ENCODE data around the gene RNF224. TPM values are rescaled to one million over a fixed set of nuclear protein-coding genes. Genes with fewer than 3 reads are reported as not detected.
"Not testable (repeated sequence)": the region's sequence is repeated elsewhere in the genome, so short reads cannot be mapped to it uniquely, and the experiment has no call there.

RNF224 gene
- total RNA-seq, 4 donors from 2014 or later: 0.34 to 2.0 (median 1.1) TPM

DNA sequence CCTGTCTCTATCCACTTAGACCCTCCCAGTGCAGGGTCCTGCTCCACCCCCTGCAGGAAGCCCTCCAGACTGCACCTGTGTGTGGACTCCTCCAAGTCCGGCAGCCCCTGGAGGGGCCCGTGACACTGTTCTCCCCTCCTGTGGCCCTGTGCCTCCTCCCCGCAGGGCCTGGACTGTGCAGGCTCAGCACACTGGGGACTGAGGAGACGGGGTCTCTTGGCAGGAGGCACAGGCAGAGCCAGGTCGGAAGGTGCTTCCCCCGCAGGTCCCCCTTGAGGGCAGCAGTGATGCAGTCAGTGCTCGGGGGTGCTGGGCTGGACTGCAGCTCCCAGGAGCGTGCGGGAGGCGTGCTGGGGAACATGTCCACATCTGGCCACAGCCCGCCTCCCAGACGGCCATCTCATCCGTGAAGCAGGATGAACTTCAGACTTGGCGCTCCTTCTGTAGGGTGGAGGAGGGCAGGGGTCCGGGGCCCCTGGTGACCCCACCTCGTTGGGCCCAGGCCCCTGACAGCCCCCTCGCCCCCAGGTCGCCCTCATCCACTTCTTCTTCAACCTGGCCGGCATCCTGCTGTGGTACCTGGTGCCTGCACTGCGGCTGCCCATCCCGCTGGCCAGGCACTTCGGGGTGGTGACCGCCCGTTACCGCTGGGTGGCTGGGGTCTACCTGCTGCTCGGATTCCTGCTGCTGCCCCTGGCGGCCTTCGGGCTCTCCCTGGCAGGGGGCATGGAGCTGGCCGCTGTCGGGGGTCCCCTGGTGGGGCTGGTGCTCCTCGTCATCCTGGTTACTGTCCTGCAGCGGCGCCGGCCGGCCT lies 8.3 kb downstream of the RNF224 start:
- peak overlapping the region; percentile 2 for H3K4me3 ChIP-seq
- no peaks in the 10 kb centered on the region for H3K36me3 ChIP-seq
- no peak for DNase-seq (ENCODE audit: low spot score in 2 of 2)
- H3K9me3 ChIP-seq: no peaks in the 10 kb centered on the region
- TF ChIP-seq, protein P1, sequence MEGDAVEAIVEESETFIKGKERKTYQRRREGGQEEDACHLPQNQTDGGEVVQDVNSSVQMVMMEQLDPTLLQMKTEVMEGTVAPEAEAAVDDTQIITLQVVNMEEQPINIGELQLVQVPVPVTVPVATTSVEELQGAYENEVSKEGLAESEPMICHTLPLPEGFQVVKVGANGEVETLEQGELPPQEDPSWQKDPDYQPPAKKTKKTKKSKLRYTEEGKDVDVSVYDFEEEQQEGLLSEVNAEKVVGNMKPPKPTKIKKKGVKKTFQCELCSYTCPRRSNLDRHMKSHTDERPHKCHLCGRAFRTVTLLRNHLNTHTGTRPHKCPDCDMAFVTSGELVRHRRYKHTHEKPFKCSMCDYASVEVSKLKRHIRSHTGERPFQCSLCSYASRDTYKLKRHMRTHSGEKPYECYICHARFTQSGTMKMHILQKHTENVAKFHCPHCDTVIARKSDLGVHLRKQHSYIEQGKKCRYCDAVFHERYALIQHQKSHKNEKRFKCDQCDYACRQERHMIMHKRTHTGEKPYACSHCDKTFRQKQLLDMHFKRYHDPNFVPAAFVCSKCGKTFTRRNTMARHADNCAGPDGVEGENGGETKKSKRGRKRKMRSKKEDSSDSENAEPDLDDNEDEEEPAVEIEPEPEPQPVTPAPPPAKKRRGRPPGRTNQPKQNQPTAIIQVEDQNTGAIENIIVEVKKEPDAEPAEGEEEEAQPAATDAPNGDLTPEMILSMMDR (IDR thresholded peaks at IDR 0.05): no peak
- no peak for TF ChIP-seq POLR2A (IDR thresholded peaks at IDR 0.05)
- no peak for TF ChIP-seq POLR2AphosphoS5 (IDR thresholded peaks at IDR 0.05)
- TF ChIP-seq EP300 (IDR thresholded peaks at IDR 0.05): no peak
- H3K27me3 ChIP-seq: peaks cover 54% of the 10 kb centered on the region
- no peak overlapping the region for H3K27ac ChIP-seq
- peaks cover 45% of the 10 kb centered on the region for H3K4me1 ChIP-seq
- WGBS: 62% methylated on average over 12 of the region's 35 CpGs

DNA sequence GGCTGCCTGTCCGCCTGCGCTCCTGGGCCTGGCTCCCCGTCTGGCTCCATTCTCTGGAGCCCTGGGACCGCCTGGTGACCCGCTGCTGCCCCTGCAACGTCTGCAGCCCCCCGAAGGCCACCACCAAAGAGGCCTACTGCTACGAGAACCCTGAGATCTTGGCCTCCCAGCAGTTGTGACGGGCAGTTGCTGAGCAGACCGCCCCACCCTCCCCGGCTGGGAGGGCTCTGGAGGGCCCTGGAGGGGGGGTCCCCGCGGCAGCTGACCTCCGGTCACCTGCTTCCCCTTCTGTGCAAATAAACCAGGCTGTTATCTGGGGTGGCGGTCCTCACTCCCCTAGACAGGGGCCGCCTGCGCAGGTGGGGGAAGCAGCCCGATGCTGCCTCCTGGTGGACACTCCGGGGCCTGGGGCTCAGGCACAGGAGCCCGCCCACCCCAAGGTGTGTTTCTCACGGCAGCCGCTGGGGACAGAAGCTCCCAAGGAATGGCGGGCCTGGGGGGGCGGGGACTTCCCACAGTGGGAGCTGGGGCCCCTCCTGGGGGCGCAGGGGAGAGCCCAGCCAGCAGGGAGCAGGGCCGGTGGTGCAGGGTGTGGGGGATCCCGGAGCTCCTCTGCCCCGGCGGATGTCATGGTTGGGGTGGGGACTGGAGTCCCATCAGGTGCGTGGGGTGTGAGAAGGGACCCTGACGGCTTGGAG lies 9.1 kb downstream of the RNF224 start:
- Histone ChIP-seq H3K9me3 (no peaks in the 10 kb centered on the region), H3K27ac (peak overlapping the region; percentile 78), H3K4me1 (peaks cover 45% of the 10 kb centered on the region), H3K36me3 (no peaks in the 10 kb centered on the region), H3K27me3 (peaks cover 47% of the 10 kb centered on the region), H3K4me3 (peak overlapping the region; percentile 24)
- TF ChIP-seq, protein P1 (IDR thresholded peaks at IDR 0.05): peak; percentile 96 to 100
- TF ChIP-seq POLR2AphosphoS5 (IDR thresholded peaks at IDR 0.05) (no peak), POLR2A (IDR thresholded peaks at IDR 0.05) (no peak)
- 21% methylated on average over 14 of the region's 31 CpGs for WGBS
- peak; percentile 93 to 94 for DNase-seq (ENCODE audit: low spot score in 2 of 2)

DNA sequence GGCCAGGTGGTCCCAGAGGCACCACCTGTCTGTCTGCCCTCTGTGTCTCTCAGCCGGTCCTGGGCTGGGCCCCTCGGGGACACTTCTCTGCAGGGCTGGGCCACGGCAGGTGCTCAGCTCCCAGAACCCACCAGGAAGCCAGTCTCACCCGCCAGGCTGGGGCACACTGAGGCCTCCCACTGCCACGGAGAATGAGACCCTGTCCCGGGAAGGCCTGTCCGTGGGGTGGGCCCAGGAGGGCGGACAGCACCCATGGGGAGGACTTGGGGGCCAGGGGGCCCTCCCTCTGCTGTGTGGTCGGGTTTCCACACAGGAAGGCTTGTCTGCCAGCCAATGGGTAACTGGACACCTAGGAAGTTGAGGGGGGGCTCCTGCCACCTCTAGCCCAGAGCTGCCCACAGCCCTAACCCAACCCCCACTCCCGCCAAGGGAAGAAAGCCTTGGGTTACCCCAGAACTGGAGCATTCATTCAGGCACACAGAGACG lies 9.7 kb downstream of the RNF224 start:
- peaks cover 41% of the 10 kb centered on the region for H3K27me3 ChIP-seq
- TF ChIP-seq, protein P1 (IDR thresholded peaks at IDR 0.05): no peak
- TF ChIP-seq POLR2A (IDR thresholded peaks at IDR 0.05) (no peak), EP300 (IDR thresholded peaks at IDR 0.05) (no peak), POLR2AphosphoS5 (IDR thresholded peaks at IDR 0.05) (no peak)
- peak overlapping the region; percentile 24 for H3K4me3 ChIP-seq
- peaks cover under 1% of the 10 kb centered on the region for H3K36me3 ChIP-seq
- H3K4me1 ChIP-seq: peaks cover 48% of the 10 kb centered on the region
- 32% methylated on average over 9 of the region's 11 CpGs for WGBS
- H3K9me3 ChIP-seq: no peaks in the 10 kb centered on the region
- peak overlapping the region; percentile 78 for H3K27ac ChIP-seq
- no peak for DNase-seq (ENCODE audit: low spot score in 2 of 2)

DNA sequence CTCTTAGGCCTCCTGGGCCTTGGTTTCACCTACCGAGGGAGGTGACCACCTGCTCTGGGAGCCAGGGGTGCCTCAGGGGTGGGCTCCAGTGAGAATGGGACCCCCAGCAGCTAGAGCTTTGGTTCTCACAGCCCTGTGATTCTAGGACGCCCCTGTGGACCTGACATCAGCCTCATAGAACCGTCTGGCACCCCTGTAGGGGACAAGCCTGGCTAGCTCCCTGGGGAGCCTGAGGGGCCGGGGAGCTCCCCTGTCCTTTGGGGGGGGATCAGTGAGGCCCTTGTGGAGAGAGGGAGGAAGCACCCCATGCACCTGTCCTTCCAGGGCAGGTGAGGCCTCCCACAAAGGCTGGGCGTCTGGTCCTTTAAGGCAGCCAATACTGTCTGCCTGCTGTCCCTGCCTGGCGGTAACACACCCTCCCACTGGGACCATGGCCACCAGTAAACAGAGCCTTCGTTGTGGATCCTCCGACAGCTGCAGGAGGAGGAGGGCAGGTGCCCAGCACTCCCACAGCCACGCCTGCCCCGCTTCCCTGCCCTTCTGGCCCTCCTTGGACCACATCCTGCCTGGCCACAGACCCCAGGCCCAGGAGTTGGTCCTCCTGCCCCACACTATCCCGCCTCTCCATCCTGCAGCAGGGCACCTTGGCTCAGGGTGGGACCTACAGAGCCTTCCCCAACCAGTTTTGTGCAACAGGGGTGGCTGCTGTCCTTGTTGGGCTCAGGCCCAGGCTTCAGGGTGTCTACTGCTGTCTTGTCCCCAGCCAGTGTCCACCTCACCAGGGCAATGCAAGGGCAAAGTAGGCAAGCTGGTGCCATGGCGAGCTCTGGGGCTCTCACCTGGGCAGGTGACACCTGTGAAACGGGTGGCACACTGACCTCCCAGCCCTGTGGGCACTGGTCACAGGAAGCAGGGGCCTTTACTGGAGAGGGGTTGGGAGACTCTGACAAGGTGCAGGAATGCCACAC lies 10.7 kb downstream of the RNF224 start:
- no peak for DNase-seq (ENCODE audit: low spot score in 2 of 2)
- TF ChIP-seq POLR2A (IDR thresholded peaks at IDR 0.05) (no peak), EP300 (IDR thresholded peaks at IDR 0.05) (no peak), POLR2AphosphoS5 (IDR thresholded peaks at IDR 0.05) (no peak)
- TF ChIP-seq, protein P1 (IDR thresholded peaks at IDR 0.05): no peak
- Histone ChIP-seq H3K9me3 (no peaks in the 10 kb centered on the region), H3K4me3 (no peak overlapping the region), H3K36me3 (peaks cover 11% of the 10 kb centered on the region), H3K27ac (peak overlapping the region; percentile 78), H3K27me3 (peaks cover 30% of the 10 kb centered on the region), H3K4me1 (peaks cover 58% of the 10 kb centered on the region)
- WGBS: 87% methylated on average over 3 of the region's 13 CpGs

DNA sequence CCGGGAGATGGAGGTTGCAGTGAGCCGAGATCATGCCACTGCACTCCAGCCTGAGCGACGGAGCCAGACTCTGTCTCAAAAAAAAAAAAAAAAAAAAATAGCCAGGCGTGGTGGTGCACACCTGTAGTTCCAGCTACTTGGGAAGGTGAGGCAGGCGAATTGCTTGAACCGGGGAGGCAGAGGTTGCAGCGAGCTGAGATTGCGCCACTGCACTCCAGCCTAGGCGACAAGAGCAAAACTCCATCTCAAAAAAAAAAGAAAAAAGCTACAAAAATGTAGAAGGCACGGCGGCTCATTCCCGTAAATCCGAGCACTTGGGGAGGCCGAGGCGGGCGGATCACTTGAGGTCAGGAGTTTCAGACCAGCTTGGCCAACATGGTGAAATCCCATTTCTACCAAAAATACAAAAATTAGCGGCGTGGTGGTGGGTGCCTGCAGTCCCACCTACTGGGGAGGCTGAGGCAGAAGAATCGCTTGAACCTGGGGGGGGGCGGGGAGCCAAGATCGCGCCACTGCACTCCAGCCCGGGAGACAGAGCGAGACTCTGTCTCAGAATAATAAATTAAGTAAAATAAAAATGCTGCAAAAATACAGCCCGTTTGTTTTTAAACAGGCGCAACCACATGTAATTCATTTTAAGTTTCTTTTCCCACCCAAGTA lies 12.4 kb downstream of the RNF224 start:
- peaks cover 73% of the 10 kb centered on the region for H3K4me1 ChIP-seq
- peaks cover 14% of the 10 kb centered on the region for H3K27me3 ChIP-seq
- peak overlapping the region; percentile 96 for H3K27ac ChIP-seq
- DNase-seq (ENCODE audit: low spot score in 2 of 2); H3K9me3 ChIP-seq: not testable (repeated sequence)
- WGBS: 50% methylated on average over 27 of the region's 27 CpGs
- peaks cover 15% of the 10 kb centered on the region for H3K36me3 ChIP-seq
- peak overlapping the region; percentile 88 for H3K4me3 ChIP-seq

Measured in suprapubic skin (tissue), 4 donors.